Tibial artery (tissue), 4 donors: ENCODE data around the gene SLC1A3.

ENCODE experiments used
- DNase-seq, 2 donors: peaks; one replicate each; pipeline ENCODE4 v3.0.0-alpha.2; 2019
- H3K27ac ChIP-seq, 2 donors: fragments of 200-600 bp; sonication (generic) in 1 of 2; 1 replicate in 1 of 2; 2 replicates in 1 of 2; pipeline ENCODE4 v1.5.1; 2018 to 2019; ENCODE audit warnings: mild to moderate bottlenecking in 1 of 2
- H3K27me3 ChIP-seq, 2 donors: fragments of 200-600 bp; sonication (generic) in 1 of 2; one replicate each; pipeline versions ENCODE4 v1.5.1 to v1.6.0; 2016 to 2019
- H3K36me3 ChIP-seq, 3 donors: fragments of 200-600 bp; sonication (generic) in 2 of 3; one replicate each; pipeline ENCODE4 v1.5.1; 2016 to 2019; ENCODE audit warnings: mild to moderate bottlenecking in 2 of 3
- H3K4me1 ChIP-seq, 4 donors: fragments of 200-600 bp; sonication (generic) in 2 of 4; 1 replicate in 3 of 4; 2 replicates in 1 of 4; pipeline ENCODE4 v1.5.1; 2016 to 2019
- H3K4me3 ChIP-seq, 2 donors: fragments of 200-600 bp; sonication (generic) in 1 of 2; 1 replicate in 1 of 2; 2 replicates in 1 of 2; pipeline ENCODE4 v1.5.1; 2018 to 2019; ENCODE audit warnings: mild to moderate bottlenecking in 2 of 2
- H3K9me3 ChIP-seq, 3 donors: fragments of 200-600 bp; sonication (generic) in 1 of 3; one replicate each; pipeline ENCODE4 v1.5.1; 2016 to 2019
- CTCF ChIP-seq, 2 experiments: fragments of 200-600 bp in 1 of 2; fragments of 450-650 bp in 1 of 2; IDR thresholded peaks; one replicate each; pipeline ENCODE4 v1.5.1; 2017 to 2019; ENCODE audit warnings: antibody characterized with exemption in 2 of 2, mild to moderate bottlenecking in 1 of 2, moderate library complexity in 1 of 2
- intact Hi-C: fragments of 100-400 bp; cut with DNase I; formaldehyde crosslinking; loops from one replicate; pipeline ENCODE4 v1.15.0; 2023; ENCODE audit warnings: low total_unique reads

SLC1A3 gene

DNA sequence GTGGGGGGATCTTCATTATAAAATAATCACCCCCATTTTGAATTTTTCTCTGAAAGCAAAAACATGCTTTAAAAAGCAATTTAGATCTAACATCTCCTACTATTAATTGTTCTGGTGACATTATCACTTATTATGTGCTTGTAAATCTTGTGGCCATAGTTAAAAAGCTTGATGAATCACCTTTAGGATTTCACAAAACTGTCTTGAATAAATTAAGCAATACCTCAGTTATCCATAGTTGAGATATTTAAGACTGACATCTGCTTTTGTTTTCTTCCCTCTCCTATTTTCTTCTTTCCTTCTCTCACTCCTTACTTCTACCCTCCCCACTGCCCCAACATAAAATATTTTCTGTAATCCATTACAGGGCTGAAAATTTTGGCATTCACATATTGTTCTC, 84.8 kb downstream of the SLC1A3 start:
- Histone ChIP-seq H3K27me3 (no peaks in the 10 kb centered on the region), H3K4me3 (no peak overlapping the region), H3K4me1 (peaks cover 0 to 22% (median 16%) of the 10 kb centered on the region in 4 donors), H3K36me3 (no peaks in the 10 kb centered on the region), H3K9me3 (no peaks in the 10 kb centered on the region), H3K27ac (peak overlapping the region; percentile 47 to 57)
- DNase-seq: no peak
- TF ChIP-seq CTCF (IDR thresholded peaks at IDR 0.05): no peak
- intact Hi-C loops: no loop called here

DNA sequence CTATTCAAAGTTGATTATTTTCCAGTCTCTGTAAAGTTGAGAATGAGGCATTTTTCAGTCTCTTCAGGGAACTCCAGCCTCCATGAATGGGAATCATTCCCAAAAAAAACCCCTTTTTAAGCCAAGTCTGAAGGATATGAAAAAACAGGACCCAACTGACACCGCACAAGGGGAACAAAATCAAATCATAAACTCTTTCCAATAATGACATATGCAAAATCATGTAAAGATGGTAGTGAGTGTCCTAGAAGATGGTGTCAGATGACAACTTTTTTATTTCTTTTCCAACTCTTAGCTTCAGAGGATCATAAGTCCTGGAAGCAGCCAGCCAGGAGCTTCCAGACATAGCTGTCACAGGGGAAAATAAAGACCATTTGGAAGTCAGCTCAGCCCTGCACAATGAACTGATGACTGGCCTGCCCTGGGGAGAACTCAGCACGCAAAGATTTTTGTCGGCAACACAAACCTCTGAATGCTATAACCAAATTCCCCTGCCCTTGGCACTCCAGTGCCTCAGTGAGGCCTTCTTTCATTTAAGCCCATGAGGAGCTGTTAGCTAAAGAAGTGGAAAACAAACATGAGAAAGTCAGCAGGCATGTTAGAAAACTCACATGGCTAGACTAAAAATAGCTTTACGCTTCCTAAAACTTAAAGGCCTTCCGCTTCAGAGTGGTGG, 85.4 kb downstream of the SLC1A3 start:
- no peak for TF ChIP-seq CTCF (IDR thresholded peaks at IDR 0.05)
- Histone ChIP-seq H3K36me3 (no peaks in the 10 kb centered on the region), H3K9me3 (no peaks in the 10 kb centered on the region), H3K4me1 (peaks cover 0 to 22% (median 16%) of the 10 kb centered on the region in 4 donors), H3K27ac (peak overlapping the region; percentile 47 to 57), H3K4me3 (no peak overlapping the region), H3K27me3 (no peaks in the 10 kb centered on the region)
- intact Hi-C loops: no loop called here
- DNase-seq: no peak

GRCh38 chr5:36692791-36693763, 86.7 kb downstream of the SLC1A3 start:
- Histone ChIP-seq H3K27ac (peak overlapping the region; percentile 36 to 57), H3K27me3 (peaks cover 0 to 4% of the 10 kb centered on the region in 2 donors), H3K36me3 (no peaks in the 10 kb centered on the region), H3K9me3 (no peaks in the 10 kb centered on the region), H3K4me1 (peaks cover 0 to 22% (median 16%) of the 10 kb centered on the region in 4 donors), H3K4me3 (peak overlapping the region; percentile 19 to 32)
- peak; percentile 55 to 64 for TF ChIP-seq CTCF (IDR thresholded peaks at IDR 0.05)
- DNase-seq: peak; percentile 80 to 87
- intact Hi-C loops: no loop called here

DNA sequence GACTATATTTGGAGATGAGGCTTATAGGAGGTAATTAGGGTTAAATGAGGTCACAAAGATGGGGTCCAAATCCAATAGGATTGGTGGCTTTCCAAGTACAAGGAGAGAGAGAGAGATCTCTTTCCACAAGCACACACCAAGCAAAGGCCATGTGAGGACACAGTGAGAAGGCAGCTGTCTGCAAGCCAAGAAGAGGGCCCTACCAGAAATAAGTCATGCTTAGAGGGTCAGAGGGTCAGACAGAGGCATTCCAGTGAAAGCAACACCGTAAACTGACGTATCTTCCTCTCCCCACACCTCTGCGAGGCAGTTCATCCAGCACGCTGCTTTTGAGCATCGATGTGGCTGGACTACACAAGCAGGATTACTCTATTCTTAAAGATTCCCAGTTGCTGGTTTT, 87.9 kb downstream of the SLC1A3 start:
- Histone ChIP-seq H3K4me1 (peaks cover 0 to 22% (median 16%) of the 10 kb centered on the region in 4 donors), H3K27ac (no peak overlapping the region), H3K9me3 (no peaks in the 10 kb centered on the region), H3K27me3 (peaks cover 0 to 4% of the 10 kb centered on the region in 2 donors), H3K4me3 (no peak overlapping the region), H3K36me3 (no peaks in the 10 kb centered on the region)
- intact Hi-C loops: loop anchor here (2.0 kb wide), 1 partner anchor 282 kb away; no protein-coding TSS in a partner anchor
- DNase-seq: no peak
- no peak for TF ChIP-seq CTCF (IDR thresholded peaks at IDR 0.05)

DNA sequence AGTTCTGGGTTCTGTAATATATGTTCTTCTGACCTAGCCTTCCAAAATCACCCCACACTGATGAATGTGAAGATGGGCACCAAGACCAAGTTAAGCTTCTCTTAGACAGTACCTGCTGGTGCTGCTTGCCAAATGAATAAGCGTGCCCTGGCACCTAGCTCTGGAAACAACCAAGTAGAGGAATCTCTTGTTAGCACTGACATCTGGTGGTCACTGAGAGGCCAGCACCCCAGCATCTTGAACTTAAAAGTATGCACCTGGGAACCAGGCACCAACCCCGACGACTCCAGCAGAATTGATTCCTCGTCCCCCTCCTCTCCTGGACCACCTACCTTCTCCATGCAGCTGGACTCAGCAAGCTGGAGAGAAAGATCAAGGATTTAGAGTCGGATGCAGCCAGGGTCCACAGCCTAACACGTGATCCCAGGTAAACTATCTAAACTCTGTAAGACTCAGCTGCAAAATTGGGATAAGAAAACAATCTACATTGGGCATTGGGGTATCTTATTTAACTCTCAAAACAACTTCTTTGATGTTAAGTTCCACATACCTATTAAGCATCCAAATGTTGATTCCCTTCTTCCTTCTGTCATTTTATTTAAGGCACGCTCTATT, 89.8 kb downstream of the SLC1A3 start:
- peaks cover 0 to 21% (median 13%) of the 10 kb centered on the region in 4 donors for H3K4me1 ChIP-seq
- H3K4me3 ChIP-seq: no peak overlapping the region
- intact Hi-C loops: loop anchor here (5.0 kb wide), 1 partner anchor 189 kb away; no protein-coding TSS in a partner anchor
- peak; percentile 45 to 52 for TF ChIP-seq CTCF (IDR thresholded peaks at IDR 0.05)
- peaks cover 0 to 4% of the 10 kb centered on the region in 2 donors for H3K27me3 ChIP-seq
- peak in 1 of 2 donors; percentile 40 for DNase-seq
- H3K27ac ChIP-seq: no peak overlapping the region
- H3K36me3 ChIP-seq: no peaks in the 10 kb centered on the region
- H3K9me3 ChIP-seq: no peaks in the 10 kb centered on the region
